A549 (cell line): ENCODE data around the gene KLHL35. TPM values are rescaled to one million over a fixed set of nuclear protein-coding genes. Genes with fewer than 3 reads are reported as not detected.

Experiments used
- ATAC-seq, 2 experiments: fragments of 200-7000 bp in 1 of 2; fragments of >200 bp in 1 of 2; cut with Nextera tagmentation in 1 of 2; cut with Tn5 transposase in 1 of 2; 3 replicates each; pipeline versions ENCODE4 v1.8.0 to v1.9.1; 2018 to 2020; ENCODE audit warnings: mild to moderate bottlenecking in 1 of 2, moderate library complexity in 1 of 2
- CTCF ChIA-PET: fragments of 300-600 bp; sonication (Branson Sonifier 250); formaldehyde crosslinking; extraction: SDS; loops from one replicate; lab custom pipeline; 2021; ENCODE audit warnings: antibody characterized with exemption, inconsistent platforms; lab: Yijun Ruan, JAX
- POLR2A ChIA-PET: fragments of 350-600 bp; formaldehyde crosslinking; extraction: SDS; loops from one replicate; lab custom pipeline; 2021; ENCODE audit warnings: antibody characterized with exemption, inconsistent platforms; lab: Yijun Ruan, JAX
- DNase-seq, 2 experiments: peaks; one replicate each; pipeline versions ENCODE4 v3.0.0 to v3.0.0-alpha.2; 2011 to 2016; ENCODE audit warnings: low read depth in 1 of 2, low spot score in 1 of 2
- FAIRE-seq: peaks from 2 replicates; lab custom pipeline; 2011; peaks lifted over from hg19 to GRCh38; lab: Jason Lieb, UNC
- H3K27ac ChIP-seq, 2 experiments: fragments of >200 bp; sonication (Bioruptor Twin); formaldehyde crosslinking; 3 replicates each; pipeline ENCODE4 v1.5.1; 2016 to 2017
- H3K4me1 ChIP-seq: fragments of >200 bp; sonication (Bioruptor Twin); formaldehyde crosslinking; 3 replicates; pipeline ENCODE4 v1.6.1; 2016
- H3K4me2 ChIP-seq: fragments of >200 bp; sonication (Bioruptor Twin); formaldehyde crosslinking; 3 replicates; pipeline ENCODE4 v1.6.1; 2016
- H3K4me3 ChIP-seq: fragments of >200 bp; sonication (Bioruptor Twin); formaldehyde crosslinking; 3 replicates; pipeline ENCODE4 v1.5.1; 2016
- H3K9me3 ChIP-seq: fragments of >200 bp; sonication (Bioruptor Twin); formaldehyde crosslinking; 3 replicates; pipeline ENCODE4 v1.6.1; 2016
- ATOH8 ChIP-seq: fragments of 250-450 bp; sonication (Bioruptor Pico); IDR thresholded peaks from 2 replicates; pipeline ENCODE4 v1.5.0; 2020; ENCODE audit warnings: low read depth, mild to moderate bottlenecking, moderate library complexity
- CBX2 ChIP-seq: fragments of 200-600 bp; sonication (generic); IDR thresholded peaks from 2 replicates; pipeline ENCODE4 v1.6.1; 2016; ENCODE audit warnings: low read depth, mild to moderate bottlenecking, borderline replicate concordance
- CEBPB ChIP-seq, 2 experiments: fragments of >200 bp in 1 of 2; sonication (Bioruptor Twin) in 1 of 2; formaldehyde crosslinking in 1 of 2; IDR thresholded peaks; 2 replicates each; pipeline ENCODE4 v1.6.1; 2012 to 2016
- CHD2 ChIP-seq: fragments of 150-350 bp; IDR thresholded peaks from 2 replicates; pipeline ENCODE4 v1.6.1; 2014; ENCODE audit warnings: low read length; ENCODE audit not compliant: partially characterized antibody
- CHD4 ChIP-seq: fragments of 200-600 bp; sonication (generic); IDR thresholded peaks from 2 replicates; pipeline ENCODE4 v1.6.1; 2016; ENCODE audit warnings: antibody characterized with exemption, mild to moderate bottlenecking, borderline replicate concordance
- EHF ChIP-seq: fragments of 250-450 bp; sonication (Bioruptor Pico); IDR thresholded peaks from 2 replicates; pipeline ENCODE4 v1.5.0; 2020; ENCODE audit warnings: mild to moderate bottlenecking
- FOXS1 ChIP-seq: fragments of 250-450 bp; sonication (Bioruptor Pico); IDR thresholded peaks from 2 replicates; pipeline ENCODE4 v1.5.0; 2020; ENCODE audit warnings: mild to moderate bottlenecking, moderate library complexity
- HES2 ChIP-seq: fragments of >200 bp; sonication (Bioruptor Twin); formaldehyde crosslinking; IDR thresholded peaks from 2 replicates; pipeline ENCODE4 v1.6.1; 2016
- HOXB13 ChIP-seq: fragments of 250-450 bp; sonication (Bioruptor Pico); IDR thresholded peaks from 2 replicates; pipeline ENCODE4 v1.5.0; 2020; ENCODE audit warnings: low read depth, mild to moderate bottlenecking, moderate library complexity
- HOXB5 ChIP-seq: fragments of 250-450 bp; sonication (Bioruptor Pico); IDR thresholded peaks from 2 replicates; pipeline ENCODE4 v1.5.0; 2020; ENCODE audit warnings: mild to moderate bottlenecking, moderate library complexity
- JUN ChIP-seq, 2 experiments: fragments of >200 bp; sonication (Bioruptor Twin); formaldehyde crosslinking; IDR thresholded peaks; 2 replicates in 1 of 2; 3 replicates in 1 of 2; pipeline ENCODE4 v1.6.1; 2016 to 2017
- MAFK ChIP-seq: fragments of 450-650 bp; IDR thresholded peaks from 2 replicates; pipeline ENCODE4 v1.6.1; 2014; ENCODE audit not compliant: partially characterized antibody
- MAX ChIP-seq: IDR thresholded peaks from 2 replicates; pipeline ENCODE4 v1.6.1; 2012
- MAZ ChIP-seq: fragments of 150-350 bp; IDR thresholded peaks from 2 replicates; pipeline ENCODE4 v1.6.1; 2014; ENCODE audit warnings: antibody characterized with exemption, low read depth, low read length, borderline replicate concordance
- NFE2L2 ChIP-seq: fragments of 150-350 bp; conservative IDR thresholded peaks from 2 replicates; pipeline ENCODE4 v1.6.1; 2014; ENCODE audit warnings: low read length
- NPAS2 ChIP-seq: fragments of 250-450 bp; sonication (Bioruptor Pico); IDR thresholded peaks from 2 replicates; pipeline ENCODE4 v1.8.0; 2022; ENCODE audit warnings: mild to moderate bottlenecking, moderate library complexity, borderline replicate concordance
- POLR2AphosphoS2 ChIP-seq: conservative IDR thresholded peaks from 2 replicates; pipeline ENCODE4 v1.6.1; 2012; ENCODE audit warnings: low read length, improper control_type of control experiment, inconsistent platforms
- RAD21 ChIP-seq, 2 experiments: fragments of >200 bp in 1 of 2; sonication (Bioruptor Twin) in 1 of 2; formaldehyde crosslinking in 1 of 2; IDR thresholded peaks in 1 of 2; conservative IDR thresholded peaks in 1 of 2; 2 replicates in 1 of 2; 3 replicates in 1 of 2; pipeline ENCODE4 v1.6.1; 2012 to 2018; ENCODE audit warnings: inconsistent platforms in 1 of 2
- REST ChIP-seq: fragments of 200-600 bp; sonication (generic); IDR thresholded peaks from 2 replicates; pipeline ENCODE4 v1.6.1; 2016; ENCODE audit warnings: antibody characterized with exemption, mild to moderate bottlenecking, moderate library complexity
- RFX5 ChIP-seq: fragments of 450-650 bp; IDR thresholded peaks from 2 replicates; pipeline ENCODE4 v1.7.1; 2014; ENCODE audit warnings: antibody characterized with exemption, mild to moderate bottlenecking, moderate library complexity
- RNF2 ChIP-seq: fragments of 200-600 bp; sonication (generic); IDR thresholded peaks from 2 replicates; pipeline ENCODE4 v1.6.1; 2016; ENCODE audit warnings: low read depth, mild to moderate bottlenecking, antibody characterized with exemption, moderate library complexity, borderline replicate concordance
- SMC3 ChIP-seq: fragments of >200 bp; sonication (Bioruptor Twin); formaldehyde crosslinking; IDR thresholded peaks from 3 replicates; pipeline ENCODE4 v1.6.1; 2018; ENCODE audit warnings: inconsistent platforms
- TFCP2L1 ChIP-seq: fragments of 250-450 bp; sonication (Bioruptor Pico); IDR thresholded peaks from 2 replicates; pipeline ENCODE4 v1.5.0; 2021; ENCODE audit warnings: mild to moderate bottlenecking
- TP53 ChIP-seq: fragments of 250-450 bp; sonication (Bioruptor Pico); IDR thresholded peaks from 2 replicates; pipeline ENCODE4 v1.5.0; 2021; ENCODE audit warnings: mild to moderate bottlenecking, moderate library complexity
- USF2 ChIP-seq: fragments of 450-650 bp; IDR thresholded peaks from 2 replicates; pipeline ENCODE4 v1.6.1; 2014; ENCODE audit warnings: antibody characterized with exemption
- ZFP36 ChIP-seq: fragments of 450-650 bp; IDR thresholded peaks from 2 replicates; pipeline ENCODE4 v1.6.1; 2014; ENCODE audit warnings: borderline replicate concordance; ENCODE audit not compliant: partially characterized antibody
- ZNF302 ChIP-seq: fragments of 250-450 bp; sonication (Bioruptor Pico); IDR thresholded peaks from 2 replicates; pipeline ENCODE4 v1.9.0; 2021; ENCODE audit warnings: inconsistent platforms, mild to moderate bottlenecking, moderate library complexity
- WGBS: methylation state at CpG from one replicate; pipeline ENCODE4 v1.1.6; 2017; ENCODE audit errors: missing lambda C conversion rate; 5-methylcytosine and 5-hydroxymethylcytosine counted together
- polyA plus RNA-seq, 4 experiments: library from polyadenylated mRNA; depleted of rRNA in 3 of 4; stranded (reverse); fragments of >200 nt; fragmentation: RNase III in 1 of 4; extraction: RNeasy Plus Mini Kit Qiagen cat#74134 plus additional on column Dnase treatment in 1 of 4; gene quantifications; 2 replicates in 3 of 4; 3 replicates in 1 of 4; pipeline ENCODE4 v1.2.3, GENCODE V29; 2011 to 2017

Gene KLHL35
- polyA plus RNA-seq, 2 of the 4 experiments (the other 2 are of a cell fraction), result 0.56 to 1.0 TPM

GRCh38 chr11:75428281-75428724, 4.7 kb downstream of the KLHL35 start:
- peaks cover 16% of the 10 kb centered on the region for H3K4me1 ChIP-seq
- TF ChIP-seq ATOH8 (CRISPR knock-in tag) (no peak), ZNF302 (CRISPR knock-in tag) (no peak), NFE2L2 (no peak), EHF (CRISPR knock-in tag) (no peak), CHD4 (no peak), MAFK (no peak), NPAS2 (CRISPR knock-in tag) (no peak), HOXB13 (CRISPR knock-in tag) (no peak), RNF2 (no peak), USF2 (no peak), MAX (no peak), RAD21 (conservative IDR thresholded peaks at IDR 0.05 in 1 of 2, IDR thresholded peaks at IDR 0.05 in 1 of 2) (no peak), HES2 (no peak), ZFP36 (no peak), CEBPB (IDR thresholded peaks at IDR 0.05) (no peak), POLR2AphosphoS2 (no peak)
- TF ChIP-seq, all 56 proteins: peak for 0
- 96% methylated on average over 32 of the region's 32 CpGs for WGBS
- Histone ChIP-seq H3K9me3 (peaks cover 6% of the 10 kb centered on the region; the same call in 2 of the 3 replicates), H3K4me2 (no peak overlapping the region), H3K27ac (no peak overlapping the region), H3K4me3 (no peak overlapping the region)
- ATAC-seq (no peak), DNase-seq (no peak), FAIRE-seq (no peak)
- CTCF ChIA-PET, result interaction anchor here (1.0 to 16.5 kb wide), 10 partner anchors 9 to 104 kb away, joined by 3 to 231 read pairs (median 12); partner anchors contain the start of gene RPS3
- POLR2A ChIA-PET, result interaction anchor here (0.6 kb wide), 1 partner anchor 60 kb away, joined by 13 read pairs; no protein-coding TSS in a partner anchor

GRCh38 chr11:75427181-75427580, 5.8 kb downstream of the KLHL35 start:
- ATAC-seq, result no peak
- FAIRE-seq, result no peak
- Histone ChIP-seq H3K27ac (no peak overlapping the region), H3K4me1 (peaks cover 26% of the 10 kb centered on the region), H3K4me3 (no peak overlapping the region), H3K9me3 (peaks cover 6% of the 10 kb centered on the region; the same call in 2 of the 3 replicates), H3K4me2 (no peak overlapping the region)
- TF ChIP-seq HOXB5 (CRISPR knock-in tag), result no peak
- no peak for TF ChIP-seq RFX5
- no peak for TF ChIP-seq CHD4
- no peak for TF ChIP-seq TP53
- no peak for TF ChIP-seq REST
- no peak for TF ChIP-seq JUN (IDR thresholded peaks at IDR 0.05)
- TF ChIP-seq CEBPB (IDR thresholded peaks at IDR 0.05), result no peak
- TF ChIP-seq POLR2AphosphoS2, result no peak
- no peak for TF ChIP-seq SMC3
- TF ChIP-seq MAZ, result no peak
- no peak for TF ChIP-seq CHD2
- no peak for TF ChIP-seq CBX2
- TF ChIP-seq FOXS1, result no peak
- no peak for TF ChIP-seq TFCP2L1 (CRISPR knock-in tag)
- no peak for TF ChIP-seq RNF2
- ChIA-PET CTCF (interaction anchor here (1.2 to 16.5 kb wide), 7 partner anchors 10 to 148 kb away, joined by 3 to 231 read pairs (median 7); partner anchors contain the start of gene RPS3), POLR2A (no interaction called here)
- no peak for DNase-seq
